Measurements from ENCODE around the gene KPNB1.

KPNB1 gene

DNA sequence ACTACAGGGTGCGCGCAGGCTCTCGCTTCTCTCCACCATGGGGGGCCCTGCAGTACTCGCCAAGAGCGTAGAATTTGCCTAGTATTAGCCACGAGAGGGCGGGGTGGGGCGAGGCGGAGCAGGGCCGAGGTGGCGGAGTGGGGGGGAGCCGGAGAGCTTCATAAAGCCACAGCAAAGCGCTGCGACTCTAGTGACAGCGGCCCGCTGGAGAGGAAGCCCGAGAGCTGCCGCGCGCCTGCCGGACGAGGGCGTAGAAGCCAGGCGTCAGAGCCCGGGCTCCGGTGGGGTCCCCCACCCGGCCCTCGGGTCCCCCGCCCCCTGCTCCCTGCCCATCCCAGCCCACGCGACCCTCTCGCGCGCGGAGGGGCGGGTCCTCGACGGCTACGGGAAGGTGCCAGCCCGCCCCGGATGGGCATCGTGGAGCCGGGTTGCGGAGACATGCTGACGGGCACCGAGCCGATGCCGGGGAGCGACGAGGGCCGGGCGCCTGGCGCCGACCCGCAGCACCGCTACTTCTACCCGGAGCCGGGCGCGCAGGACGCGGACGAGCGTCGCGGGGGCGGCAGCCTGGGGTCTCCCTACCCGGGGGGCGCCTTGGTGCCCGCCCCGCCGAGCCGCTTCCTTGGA is 83.4 kb downstream of the KPNB1 start, which contains the start of gene TBX21:
TSS of gene TBX21 (plus strand) at position 190 of the 627 bp plus-strand sequence. CDS start at position 409, 219 bp downstream.
- H3K4me3 ChIP-seq (ENCODE audit: insufficient read depth, low read length, poor library complexity, severe bottlenecking): peak within 1 kb of the TSS; percentile 53
- peak within 1 kb of the TSS; percentile 25; the same call in 1 of the 2 replicates for H3K9ac ChIP-seq (ENCODE audit: low read length)
- H3K9me3 ChIP-seq (ENCODE audit: insufficient read depth, low read length): no peaks in the 10 kb centered on the region
- H3F3A ChIP-seq (ENCODE audit: insufficient read depth): no peaks in the 10 kb centered on the region
- H3K9me2 ChIP-seq (replicated peaks; ENCODE audit: insufficient read depth, low read length): no peaks in the 10 kb centered on the region
- peak within 1 kb of the TSS; percentile 76 for H2AFZ ChIP-seq (ENCODE audit: low read depth, low read length, severe bottlenecking)
- H4K20me1 ChIP-seq (ENCODE audit: low read depth, low read length): no peaks in the 10 kb centered on the region
- no peaks in the 10 kb centered on the region for H3K36me3 ChIP-seq (ENCODE audit: low read length)
- TF ChIP-seq, protein P1, sequence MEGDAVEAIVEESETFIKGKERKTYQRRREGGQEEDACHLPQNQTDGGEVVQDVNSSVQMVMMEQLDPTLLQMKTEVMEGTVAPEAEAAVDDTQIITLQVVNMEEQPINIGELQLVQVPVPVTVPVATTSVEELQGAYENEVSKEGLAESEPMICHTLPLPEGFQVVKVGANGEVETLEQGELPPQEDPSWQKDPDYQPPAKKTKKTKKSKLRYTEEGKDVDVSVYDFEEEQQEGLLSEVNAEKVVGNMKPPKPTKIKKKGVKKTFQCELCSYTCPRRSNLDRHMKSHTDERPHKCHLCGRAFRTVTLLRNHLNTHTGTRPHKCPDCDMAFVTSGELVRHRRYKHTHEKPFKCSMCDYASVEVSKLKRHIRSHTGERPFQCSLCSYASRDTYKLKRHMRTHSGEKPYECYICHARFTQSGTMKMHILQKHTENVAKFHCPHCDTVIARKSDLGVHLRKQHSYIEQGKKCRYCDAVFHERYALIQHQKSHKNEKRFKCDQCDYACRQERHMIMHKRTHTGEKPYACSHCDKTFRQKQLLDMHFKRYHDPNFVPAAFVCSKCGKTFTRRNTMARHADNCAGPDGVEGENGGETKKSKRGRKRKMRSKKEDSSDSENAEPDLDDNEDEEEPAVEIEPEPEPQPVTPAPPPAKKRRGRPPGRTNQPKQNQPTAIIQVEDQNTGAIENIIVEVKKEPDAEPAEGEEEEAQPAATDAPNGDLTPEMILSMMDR (IDR thresholded peaks at IDR 0.05; ENCODE audit: insufficient read depth, low read length, poor library complexity, severe bottlenecking): peak; percentile 36
- no peak for TF ChIP-seq EZH2phosphoT487 (conservative IDR thresholded peaks at IDR 0.05; ENCODE audit: low read length)
- peak within 1 kb of the TSS; percentile 54 for H3K4me2 ChIP-seq (ENCODE audit: low read depth, low read length, poor library complexity, severe bottlenecking)
- no peaks in the 10 kb centered on the region for H3K27me3 ChIP-seq (ENCODE audit: low read length)
- no peak within 1 kb of the TSS for H3K27ac ChIP-seq (ENCODE audit: low read depth, low read length)
- H3K79me2 ChIP-seq (ENCODE audit: insufficient read depth, low read length): no peaks in the 10 kb centered on the region

DNA sequence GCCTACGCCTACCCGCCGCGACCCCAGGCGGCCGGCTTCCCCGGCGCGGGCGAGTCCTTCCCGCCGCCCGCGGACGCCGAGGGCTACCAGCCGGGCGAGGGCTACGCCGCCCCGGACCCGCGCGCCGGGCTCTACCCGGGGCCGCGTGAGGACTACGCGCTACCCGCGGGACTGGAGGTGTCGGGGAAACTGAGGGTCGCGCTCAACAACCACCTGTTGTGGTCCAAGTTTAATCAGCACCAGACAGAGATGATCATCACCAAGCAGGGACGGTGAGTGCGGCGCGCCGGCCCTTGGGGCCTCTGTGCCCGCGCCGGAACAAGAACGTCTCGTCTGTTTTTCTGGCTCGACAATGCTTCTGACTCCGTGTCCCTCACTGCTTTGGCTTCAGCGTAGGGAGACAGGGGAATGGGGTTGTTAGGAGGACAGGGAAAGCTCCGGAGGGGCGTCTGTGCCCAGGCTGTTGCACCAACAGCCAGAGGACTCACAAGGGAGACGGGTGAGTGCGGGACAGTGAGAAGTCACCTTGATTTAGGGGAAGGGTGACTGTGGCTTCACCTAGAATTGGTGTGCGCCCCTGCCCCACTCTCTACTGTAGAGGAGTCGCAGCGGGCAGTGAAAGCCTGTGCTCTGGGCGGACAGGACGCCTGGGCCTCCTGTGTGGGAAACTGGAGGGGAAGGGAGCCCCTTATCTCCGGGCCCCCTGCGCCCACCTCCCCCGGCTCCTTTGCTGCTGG is 84.1 kb downstream of the KPNB1 start:
- H3K9ac ChIP-seq (ENCODE audit: low read length): peak overlapping the region; percentile 25; the same call in 1 of the 2 replicates
- no peaks in the 10 kb centered on the region for H3K9me3 ChIP-seq (ENCODE audit: insufficient read depth, low read length)
- no peaks in the 10 kb centered on the region for H3K9me2 ChIP-seq (replicated peaks; ENCODE audit: insufficient read depth, low read length)
- H3K4me3 ChIP-seq (ENCODE audit: insufficient read depth, low read length, poor library complexity, severe bottlenecking): peak overlapping the region; percentile 53
- H3K27ac ChIP-seq (ENCODE audit: low read depth, low read length): no peak overlapping the region
- no peaks in the 10 kb centered on the region for H3K36me3 ChIP-seq (ENCODE audit: low read length)
- peak overlapping the region; percentile 76 for H2AFZ ChIP-seq (ENCODE audit: low read depth, low read length, severe bottlenecking)
- H4K20me1 ChIP-seq (ENCODE audit: low read depth, low read length): no peaks in the 10 kb centered on the region
- no peaks in the 10 kb centered on the region for H3K79me2 ChIP-seq (ENCODE audit: insufficient read depth, low read length)
- H3K27me3 ChIP-seq (ENCODE audit: low read length): no peaks in the 10 kb centered on the region
- peak overlapping the region; percentile 54 for H3K4me2 ChIP-seq (ENCODE audit: low read depth, low read length, poor library complexity, severe bottlenecking)
- no peaks in the 10 kb centered on the region for H3F3A ChIP-seq (ENCODE audit: insufficient read depth)
- peak; percentile 96; the same call in 1 of the 2 replicates for TF ChIP-seq EZH2phosphoT487 (conservative IDR thresholded peaks at IDR 0.05; ENCODE audit: low read length)
- TF ChIP-seq, protein P1 (IDR thresholded peaks at IDR 0.05; ENCODE audit: insufficient read depth, low read length, poor library complexity, severe bottlenecking): no peak

DNA sequence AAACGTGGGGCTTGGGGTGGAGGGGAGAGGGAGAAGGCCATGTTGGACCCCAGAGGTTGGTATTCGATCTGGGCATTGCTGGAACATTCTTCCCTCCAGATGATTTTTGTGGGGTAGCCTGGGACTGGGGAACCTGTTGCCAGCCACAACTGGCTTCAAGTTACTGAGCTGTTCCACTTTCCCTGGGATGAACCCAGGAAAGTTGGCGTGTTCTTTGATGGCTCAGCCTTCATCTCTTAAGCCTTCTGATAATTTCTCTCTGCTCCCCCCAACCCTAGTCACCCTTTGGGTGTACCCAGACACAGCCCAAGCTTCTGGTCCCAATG is 85.4 kb downstream of the KPNB1 start:
- Histone ChIP-seq H3K4me3 (ENCODE audit: insufficient read depth, low read length, poor library complexity, severe bottlenecking) (no peak overlapping the region), H3K4me2 (ENCODE audit: low read depth, low read length, poor library complexity, severe bottlenecking) (no peak overlapping the region), H4K20me1 (ENCODE audit: low read depth, low read length) (no peaks in the 10 kb centered on the region), H3K27ac (ENCODE audit: low read depth, low read length) (no peak overlapping the region), H3F3A (ENCODE audit: insufficient read depth) (no peaks in the 10 kb centered on the region), H3K9ac (ENCODE audit: low read length) (no peak overlapping the region), H2AFZ (ENCODE audit: low read depth, low read length, severe bottlenecking) (no peak overlapping the region), H3K9me2 (replicated peaks; ENCODE audit: insufficient read depth, low read length) (no peaks in the 10 kb centered on the region), H3K36me3 (ENCODE audit: low read length) (no peaks in the 10 kb centered on the region), H3K9me3 (ENCODE audit: insufficient read depth, low read length) (no peaks in the 10 kb centered on the region), H3K27me3 (ENCODE audit: low read length) (no peaks in the 10 kb centered on the region), H3K79me2 (ENCODE audit: insufficient read depth, low read length) (no peaks in the 10 kb centered on the region)
- TF ChIP-seq EZH2phosphoT487 (conservative IDR thresholded peaks at IDR 0.05; ENCODE audit: low read length): no peak
- TF ChIP-seq, protein P1 (IDR thresholded peaks at IDR 0.05; ENCODE audit: insufficient read depth, low read length, poor library complexity, severe bottlenecking): no peak

All from SU-DHL-6 (cell line).